ENCODE data around the gene DCLK1.

Gene DCLK1

GRCh38 chr13:35903075-35903474, 228.1 kb downstream of the DCLK1 start:
- no peak for DNase-seq (ENCODE audit: low read depth in 2 of 2)

- DNase-seq (ENCODE audit: low read depth in 2 of 2), result no peak
Observed at GRCh38 chr13:35898041-35898440, 233.1 kb downstream of the DCLK1 start.

- no peak for DNase-seq (ENCODE audit: low read depth in 2 of 2)
Observed at GRCh38 chr13:35894636-35895035, 236.5 kb downstream of the DCLK1 start.

- no peak for DNase-seq (ENCODE audit: low read depth in 2 of 2)
Observed at GRCh38 chr13:35892837-35893814, 238.1 kb downstream of the DCLK1 start.

GRCh38 chr13:35891507-35892441, 239.4 kb downstream of the DCLK1 start:
- DNase-seq (ENCODE audit: low read depth in 2 of 2), result no peak

GRCh38 chr13:35889560-35889959, 241.6 kb downstream of the DCLK1 start:
- no peak for DNase-seq (ENCODE audit: low read depth in 2 of 2)

GRCh38 chr13:35888981-35889380, 242.2 kb downstream of the DCLK1 start:
- DNase-seq (ENCODE audit: low read depth in 2 of 2), result no peak

- no peak for DNase-seq (ENCODE audit: low read depth in 2 of 2)
Observed at GRCh38 chr13:35888457-35888883, 242.7 kb downstream of the DCLK1 start.

- no peak for DNase-seq (ENCODE audit: low read depth in 2 of 2)
Observed at GRCh38 chr13:35887115-35887666, 244.0 kb downstream of the DCLK1 start.

- no peak for DNase-seq (ENCODE audit: low read depth in 2 of 2)
Observed at GRCh38 chr13:35886332-35887114, 244.7 kb downstream of the DCLK1 start.

- no peak for DNase-seq (ENCODE audit: low read depth in 2 of 2)
Observed at GRCh38 chr13:35884211-35884760, 246.9 kb downstream of the DCLK1 start.

- DNase-seq (ENCODE audit: low read depth in 2 of 2), result no peak
Observed at GRCh38 chr13:35882722-35883497, 248.3 kb downstream of the DCLK1 start.

- no peak for DNase-seq (ENCODE audit: low read depth in 2 of 2)
Observed at GRCh38 chr13:35881360-35881759, 249.8 kb downstream of the DCLK1 start.

GRCh38 chr13:35879111-35879510, 252.1 kb downstream of the DCLK1 start:
- no peak for DNase-seq (ENCODE audit: low read depth in 2 of 2)

GRCh38 chr13:35876601-35877000, 254.6 kb downstream of the DCLK1 start:
- DNase-seq (ENCODE audit: low read depth in 2 of 2), result no peak

- no peak for DNase-seq (ENCODE audit: low read depth in 2 of 2)
Observed at GRCh38 chr13:35874704-35875103, 256.5 kb downstream of the DCLK1 start.

GRCh38 chr13:35872369-35872768, 258.8 kb downstream of the DCLK1 start:
- DNase-seq (ENCODE audit: low read depth in 2 of 2), result no peak

GRCh38 chr13:35871561-35871960, 259.6 kb downstream of the DCLK1 start:
- no peak for DNase-seq (ENCODE audit: low read depth in 2 of 2)

GRCh38 chr13:35866801-35867200, 264.4 kb downstream of the DCLK1 start:
- no peak for DNase-seq (ENCODE audit: low read depth in 2 of 2)
